ENCODE measurements around the gene LTBP2. TPM values are rescaled to one million over a fixed set of nuclear protein-coding genes. Genes with fewer than 3 reads are reported as not detected.
A peak's percentile ranks its signal among the peaks of the same experiment; 100 is the strongest.

LTBP2 gene
- 30.0 and 33.4 TPM in 2 replicates for total RNA-seq (2014; rRNA removed; shearing (Covaris generic))

GRCh38 chr14:74611650-74612349 lies at the start of gene LTBP2:
TSS of gene LTBP2 (minus strand) at chr14:74612237. CDS start at chr14:74611944, 293 bp downstream.
- DNase-seq (ENCODE audit: low spot score), result no peak
- in situ Hi-C loops (cut with HindIII; ENCODE audit: low sequenced_read_pairs), result no loop called here

- in situ Hi-C loops (cut with HindIII; ENCODE audit: low sequenced_read_pairs), result no loop called here
- DNase-seq (ENCODE audit: low spot score), result no peak
These were observed 48.8 kb upstream of the LTBP2 start for GRCh38 chr14:74660863-74661262.

GRCh38 chr14:74660167-74660566 lies 48.1 kb upstream of the LTBP2 start:
- in situ Hi-C loops (cut with HindIII; ENCODE audit: low sequenced_read_pairs), result no loop called here
- no peak for DNase-seq (ENCODE audit: low spot score)

GRCh38 chr14:74658535-74659131 lies 46.6 kb upstream of the LTBP2 start:
- DNase-seq (ENCODE audit: low spot score), result no peak
- in situ Hi-C loops (cut with HindIII; ENCODE audit: low sequenced_read_pairs), result no loop called here

GRCh38 chr14:74656964-74657363 lies 44.9 kb upstream of the LTBP2 start:
- in situ Hi-C loops (cut with HindIII; ENCODE audit: low sequenced_read_pairs), result no loop called here
- no peak for DNase-seq (ENCODE audit: low spot score)

GRCh38 chr14:74655599-74656395 lies 43.8 kb upstream of the LTBP2 start:
- DNase-seq (ENCODE audit: low spot score), result no peak
- in situ Hi-C loops (cut with HindIII; ENCODE audit: low sequenced_read_pairs), result no loop called here

GRCh38 chr14:74654931-74655330 lies 42.9 kb upstream of the LTBP2 start:
- in situ Hi-C loops (cut with HindIII; ENCODE audit: low sequenced_read_pairs), result no loop called here
- no peak for DNase-seq (ENCODE audit: low spot score)

- in situ Hi-C loops (cut with HindIII; ENCODE audit: low sequenced_read_pairs), result no loop called here
- no peak for DNase-seq (ENCODE audit: low spot score)
These were observed 41.5 kb upstream of the LTBP2 start for GRCh38 chr14:74653386-74654138.

GRCh38 chr14:74652541-74652940 lies 40.5 kb upstream of the LTBP2 start:
- in situ Hi-C loops (cut with HindIII; ENCODE audit: low sequenced_read_pairs), result no loop called here
- no peak for DNase-seq (ENCODE audit: low spot score)

- DNase-seq (ENCODE audit: low spot score), result no peak
- in situ Hi-C loops (cut with HindIII; ENCODE audit: low sequenced_read_pairs), result no loop called here
These were observed 39.1 kb upstream of the LTBP2 start for GRCh38 chr14:74650927-74651686.

- in situ Hi-C loops (cut with HindIII; ENCODE audit: low sequenced_read_pairs), result no loop called here
- no peak for DNase-seq (ENCODE audit: low spot score)
These were observed 37.6 kb upstream of the LTBP2 start for GRCh38 chr14:74649673-74650072.

- DNase-seq (ENCODE audit: low spot score), result no peak
These were observed 37.1 kb upstream of the LTBP2 start for GRCh38 chr14:74649167-74649566.

GRCh38 chr14:74648601-74649000 lies 36.6 kb upstream of the LTBP2 start:
- in situ Hi-C loops (cut with HindIII; ENCODE audit: low sequenced_read_pairs), result no loop called here
- no peak for DNase-seq (ENCODE audit: low spot score)

More at GRCh38 chr14:74649167-74649566, 37.1 kb upstream of the LTBP2 start:
- in situ Hi-C loops (cut with HindIII; ENCODE audit: low sequenced_read_pairs), result no loop called here

- peak; percentile 66 for DNase-seq (ENCODE audit: low spot score)
These were observed 35.8 kb upstream of the LTBP2 start for GRCh38 chr14:74647678-74648461.

GRCh38 chr14:74647061-74647677 lies 35.1 kb upstream of the LTBP2 start:
- no peak for DNase-seq (ENCODE audit: low spot score)
- in situ Hi-C loops (cut with HindIII; ENCODE audit: low sequenced_read_pairs), result no loop called here

More at GRCh38 chr14:74647678-74648461, 35.8 kb upstream of the LTBP2 start:
- in situ Hi-C loops (cut with HindIII; ENCODE audit: low sequenced_read_pairs), result no loop called here

- in situ Hi-C loops (cut with HindIII; ENCODE audit: low sequenced_read_pairs), result no loop called here
- DNase-seq (ENCODE audit: low spot score), result no peak
These were observed 33.9 kb upstream of the LTBP2 start for GRCh38 chr14:74645756-74646470.

GRCh38 chr14:74645244-74645643 lies 33.2 kb upstream of the LTBP2 start:
- in situ Hi-C loops (cut with HindIII; ENCODE audit: low sequenced_read_pairs), result no loop called here
- DNase-seq (ENCODE audit: low spot score), result no peak

Measured in G401 (cell line).